ENCODE measurements around the gene ZMYM1.
"Not testable (repeated sequence)": the region's sequence is repeated elsewhere in the genome, so short reads cannot be mapped to it uniquely, and the experiment has no call there.

Gene ZMYM1

DNA sequence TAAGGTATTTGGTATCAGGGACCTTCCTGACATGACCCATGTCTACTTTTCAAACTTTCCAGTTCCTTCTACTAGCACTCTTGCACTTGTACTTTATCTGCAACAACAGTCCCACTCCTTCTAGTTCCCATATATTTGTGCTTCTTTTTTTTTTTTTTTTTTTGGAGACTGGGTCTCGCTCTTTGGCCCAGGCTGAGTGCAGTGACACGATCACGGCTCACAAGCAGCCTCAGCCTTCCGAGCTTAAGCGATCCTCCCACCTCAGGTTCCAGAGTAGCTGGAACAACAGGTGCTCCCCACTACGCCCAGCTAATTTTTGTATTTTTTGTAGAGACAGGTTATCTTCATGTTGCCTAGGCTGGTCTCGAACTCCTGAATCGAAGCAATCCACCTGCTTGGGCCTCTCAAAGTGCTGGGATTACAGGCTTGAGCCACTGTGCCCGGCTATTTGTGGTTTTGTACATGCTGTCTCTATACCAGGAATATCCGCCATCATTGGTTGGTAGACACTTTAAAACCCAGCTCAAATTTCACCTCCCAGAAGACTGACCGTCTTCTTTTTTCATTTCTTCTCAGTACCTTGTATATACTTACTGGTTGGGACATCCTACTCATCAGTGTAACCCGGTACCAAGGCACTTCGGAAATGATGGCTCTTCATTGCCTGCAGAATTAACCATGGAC lies 1.1 kb downstream of the ZMYM1 start:
- FAIRE-seq, result no peak

DNA sequence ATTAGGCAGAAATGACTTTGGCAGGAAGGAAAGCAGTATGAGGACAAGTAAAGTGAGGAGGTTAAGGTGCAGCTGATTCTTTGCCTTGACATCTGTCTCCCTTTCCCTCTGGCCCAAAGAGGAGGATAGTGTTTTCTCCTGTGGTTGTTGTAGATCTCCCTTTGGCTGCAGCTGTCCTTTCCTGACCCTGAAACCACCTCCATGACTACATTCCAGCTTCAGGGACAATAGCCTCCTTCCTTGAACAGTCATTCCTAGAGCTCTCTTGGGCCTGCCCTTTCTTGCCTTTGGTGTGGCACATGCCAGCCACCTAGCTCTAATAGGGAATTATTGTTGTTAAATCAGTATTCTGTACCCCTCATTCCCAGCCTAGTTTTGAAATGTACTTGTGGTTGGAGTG lies 6.2 kb downstream of the ZMYM1 start:
- FAIRE-seq, result no peak

DNA sequence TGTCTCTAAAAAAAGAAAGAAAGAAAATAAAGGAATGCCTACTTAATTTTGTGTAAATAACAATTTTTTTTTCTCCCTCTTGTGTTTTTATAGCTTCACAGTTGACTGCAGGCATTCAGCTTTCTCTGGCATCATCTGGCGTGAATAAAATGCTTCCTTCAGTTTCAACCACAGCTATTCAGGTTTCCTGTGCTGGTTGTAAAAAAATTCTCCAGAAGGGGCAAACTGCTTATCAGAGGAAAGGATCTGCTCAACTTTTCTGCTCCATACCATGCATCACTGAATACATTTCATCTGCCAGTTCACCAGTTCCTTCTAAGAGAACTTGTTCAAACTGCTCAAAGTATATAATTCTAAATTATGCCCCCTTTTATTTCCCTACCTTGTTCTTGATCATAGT lies 18.0 kb downstream of the ZMYM1 start:
- no peak for FAIRE-seq

DNA sequence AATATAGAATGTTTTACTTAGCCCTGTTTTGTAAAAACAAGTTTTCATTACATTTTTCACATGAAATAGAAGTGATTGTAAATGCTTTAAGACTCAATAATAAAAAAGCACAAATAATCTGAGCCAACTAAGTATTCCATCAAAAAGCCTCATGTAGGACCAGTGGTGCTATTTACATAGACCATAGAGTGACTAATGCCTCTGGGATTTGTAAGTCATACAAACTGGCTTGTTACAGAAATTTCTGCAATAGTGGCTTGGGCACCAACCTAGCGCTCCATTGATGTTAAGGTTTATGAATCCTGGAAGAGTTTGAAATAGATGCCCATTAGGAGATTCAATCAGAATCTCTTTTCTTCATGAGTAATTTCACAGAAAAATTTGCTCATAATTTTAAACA lies 31.9 kb downstream of the ZMYM1 start:
- FAIRE-seq, result no peak

DNA sequence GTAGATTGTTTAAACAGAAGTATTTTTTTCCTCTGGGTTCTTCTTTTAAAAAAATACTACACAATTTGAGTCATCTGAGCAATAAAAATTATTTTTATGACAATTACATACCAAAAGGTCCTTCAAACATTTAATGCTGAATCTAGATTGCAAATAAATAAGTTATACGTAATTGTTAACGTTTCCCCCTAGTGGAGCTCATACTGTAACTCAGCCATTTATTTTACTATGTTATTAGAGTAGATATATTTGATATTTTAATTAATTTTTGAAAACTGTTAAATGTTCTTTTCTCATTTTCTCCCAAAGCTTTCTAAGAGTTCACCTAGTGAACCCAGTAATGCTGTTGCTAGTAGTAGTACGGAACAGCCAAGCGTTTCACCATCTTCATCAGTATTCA lies 33.5 kb downstream of the ZMYM1 start:
- no peak for FAIRE-seq

DNA sequence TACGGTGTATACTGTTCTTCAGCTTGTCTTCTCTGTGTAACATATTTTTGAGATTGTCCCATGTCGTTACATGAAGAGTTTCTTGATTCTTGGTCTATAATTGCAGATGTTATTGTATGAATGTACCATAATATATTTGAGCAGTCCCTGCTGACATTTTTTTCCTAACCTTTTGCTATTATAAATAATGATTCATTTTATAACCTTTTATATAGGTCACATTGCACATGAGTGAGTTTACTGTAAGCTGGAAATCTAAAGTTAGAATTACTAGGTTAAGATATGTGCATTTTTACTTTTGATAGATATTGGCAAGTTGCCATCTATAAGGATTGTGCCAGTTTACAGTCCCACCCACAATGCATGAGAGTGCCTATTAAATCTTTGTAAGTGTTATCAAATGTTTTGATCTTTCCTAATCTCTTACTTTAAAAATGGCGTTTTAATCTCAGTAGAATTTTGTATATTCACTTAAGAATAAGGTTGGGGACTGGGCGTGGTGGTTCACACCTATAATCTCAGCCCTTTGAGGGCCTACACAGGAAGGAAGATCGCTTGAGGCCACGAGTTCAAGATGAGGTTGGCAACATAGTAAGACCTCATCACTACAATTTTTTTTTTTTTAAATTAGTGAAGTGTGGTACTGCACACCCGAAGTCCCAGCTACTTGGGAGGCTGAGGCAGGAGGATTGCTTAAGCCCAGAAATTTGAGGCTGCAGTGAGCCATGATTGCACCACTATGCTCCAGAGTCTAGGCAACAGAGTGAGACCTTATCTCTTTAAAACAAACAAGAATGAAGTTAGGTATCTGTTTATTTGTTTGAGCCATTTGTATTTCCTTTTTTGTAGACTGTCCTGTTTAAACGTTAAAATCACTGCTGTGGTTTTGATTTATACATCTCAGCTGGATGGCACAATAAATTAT lies 36.5 kb downstream of the ZMYM1 start:
- no peak for FAIRE-seq

DNA sequence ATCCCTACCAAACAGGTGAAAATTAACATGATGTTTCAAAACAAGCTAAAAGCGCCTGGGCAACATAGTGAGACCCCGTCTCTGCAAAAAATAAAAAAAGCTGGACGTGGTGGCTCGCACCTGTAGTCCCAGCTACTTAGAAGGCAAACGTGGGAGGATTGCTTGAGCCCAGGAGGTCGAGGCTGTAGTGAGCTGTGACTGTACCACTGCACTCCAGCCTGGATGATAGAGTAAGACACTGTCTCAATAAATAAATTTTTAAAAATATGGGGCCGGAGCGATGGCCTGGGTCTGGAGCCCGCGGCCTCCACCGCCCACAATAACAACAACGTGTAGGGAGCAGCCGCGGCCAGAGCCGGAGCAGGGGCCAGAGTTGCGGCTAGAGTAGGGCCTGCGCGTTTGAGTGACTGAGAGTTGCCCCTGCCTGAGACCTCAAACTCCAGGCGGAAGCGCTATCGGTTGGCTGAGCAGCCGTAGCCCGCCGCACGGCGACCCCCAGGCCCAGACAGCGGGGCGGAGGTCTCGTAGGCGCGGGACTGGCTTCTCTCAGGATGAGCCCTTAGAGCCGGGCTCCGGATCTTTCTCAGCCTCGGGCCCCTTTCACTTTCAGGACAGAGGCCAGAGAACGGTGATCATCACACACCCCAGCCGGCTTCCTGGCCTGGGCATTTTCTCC lies 41.4 kb downstream of the ZMYM1 start:
- no peak for FAIRE-seq

DNA sequence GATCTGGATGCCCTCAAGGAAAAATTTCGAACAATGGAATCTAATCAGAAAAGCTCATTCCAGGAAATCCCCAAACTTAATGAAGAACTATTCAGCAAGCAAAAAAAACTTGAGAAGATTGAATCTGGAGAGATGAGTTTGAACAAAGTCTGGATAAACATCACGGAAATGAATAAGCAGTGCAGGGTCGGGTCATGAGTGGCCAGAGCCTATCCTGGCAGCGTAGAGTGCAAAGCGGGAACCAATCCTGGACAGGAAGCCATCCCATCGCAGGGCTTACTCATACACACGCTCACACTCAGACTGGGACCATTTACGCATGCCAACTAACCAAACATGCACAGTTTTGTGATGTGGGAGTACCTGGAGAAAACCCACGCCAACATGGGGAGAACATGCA lies 43.1 kb downstream of the ZMYM1 start:
- no peak for FAIRE-seq

DNA sequence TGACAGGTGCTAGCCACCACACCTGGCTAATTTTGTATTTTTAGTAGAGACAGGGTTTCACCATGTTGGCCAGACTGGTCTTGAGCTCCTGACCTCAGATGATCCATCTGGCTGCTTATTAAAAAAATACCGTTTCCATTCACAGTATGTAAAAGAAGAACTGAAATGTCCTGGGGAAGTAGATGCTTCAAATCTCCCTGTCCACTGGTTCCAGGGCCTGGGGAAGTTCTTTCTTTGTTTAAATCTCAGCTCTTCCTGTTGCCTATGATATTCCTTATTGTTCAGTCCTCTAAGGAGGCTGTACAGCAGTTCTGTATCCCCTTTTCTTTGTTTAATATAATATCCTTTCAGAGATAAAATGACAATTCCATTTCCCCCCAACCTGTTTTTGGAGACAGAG lies 47.4 kb downstream of the ZMYM1 start:
- no peak for FAIRE-seq

DNA sequence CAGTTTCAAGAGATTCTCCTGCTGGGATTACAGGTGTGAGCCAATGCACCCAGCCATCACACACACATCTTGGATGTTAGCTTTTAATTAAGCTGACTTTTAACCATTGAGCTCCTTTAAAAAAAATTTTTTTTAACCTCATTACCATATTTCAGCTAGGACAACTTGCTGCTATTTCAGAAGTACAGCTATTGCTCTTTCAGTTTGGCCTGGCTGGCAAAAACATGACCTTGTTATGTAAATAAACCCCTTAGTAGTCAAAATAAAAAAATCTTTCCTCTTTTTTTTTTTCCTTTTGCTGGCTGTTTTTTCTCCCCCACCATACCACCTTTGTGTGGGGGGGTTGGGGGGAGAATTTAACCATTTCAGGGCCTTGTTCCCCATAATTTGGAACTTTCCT lies 49.9 kb downstream of the ZMYM1 start:
- no peak for FAIRE-seq

DNA sequence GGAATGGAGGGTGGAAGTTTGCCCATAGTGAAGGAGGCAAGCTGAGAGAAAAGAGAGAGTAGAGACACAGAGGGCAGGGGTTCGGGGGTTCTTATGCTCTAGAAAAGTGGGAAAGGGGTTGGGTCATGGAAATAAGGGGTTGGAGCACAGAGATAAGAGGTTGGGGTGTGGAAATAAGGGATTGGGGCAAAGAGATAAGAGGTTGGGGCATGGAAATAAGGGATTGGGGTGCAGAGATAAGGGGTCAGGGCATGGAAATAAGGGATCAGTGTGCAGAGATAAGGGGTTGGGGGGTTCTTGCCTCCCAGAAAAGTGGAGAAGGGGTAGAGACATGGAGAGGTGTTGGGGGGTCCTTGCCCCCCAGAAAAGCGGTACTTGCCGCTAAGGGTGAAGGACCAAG lies 57.6 kb downstream of the ZMYM1 start:
- FAIRE-seq, result no peak

DNA sequence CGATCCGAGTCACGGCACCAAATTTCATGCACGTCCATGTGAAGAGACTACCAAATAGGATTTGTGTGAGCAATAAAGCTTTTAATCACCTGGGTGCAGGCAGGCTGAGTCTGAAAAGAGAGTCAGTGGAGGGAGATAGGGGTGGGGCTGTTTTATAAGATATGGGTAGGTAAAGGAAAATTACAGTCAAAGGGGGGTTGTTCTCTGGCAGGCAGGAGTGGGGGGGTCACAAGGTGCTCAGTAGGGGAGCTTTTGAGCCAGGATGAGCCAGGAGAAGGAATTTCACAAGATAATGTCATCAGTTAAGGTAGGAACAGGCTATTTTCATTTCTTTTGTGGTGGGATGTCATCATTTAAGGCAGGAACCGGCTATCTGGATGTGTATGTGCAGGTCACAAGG lies 58.4 kb downstream of the ZMYM1 start:
- FAIRE-seq, result not testable (repeated sequence)

DNA sequence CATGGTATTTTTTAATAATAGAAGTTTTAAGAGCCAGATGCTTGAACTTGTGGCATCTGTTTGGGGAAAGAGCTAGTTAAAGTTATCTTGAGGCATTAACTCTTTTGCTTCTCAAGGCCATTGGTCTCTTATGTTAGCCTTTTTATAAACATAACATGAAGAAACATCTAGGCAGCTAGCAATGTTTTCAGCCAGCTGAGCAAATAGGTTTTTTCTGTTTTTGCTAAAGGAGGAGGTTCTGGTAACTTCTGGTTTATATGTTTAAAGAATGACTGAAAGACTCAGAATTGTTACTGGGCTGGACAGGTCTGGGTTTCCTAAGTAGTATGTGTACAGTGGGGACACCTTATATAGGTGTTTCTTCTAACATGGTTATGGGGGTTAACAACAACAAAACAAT lies 63.1 kb downstream of the ZMYM1 start:
- not testable (repeated sequence) for FAIRE-seq

DNA sequence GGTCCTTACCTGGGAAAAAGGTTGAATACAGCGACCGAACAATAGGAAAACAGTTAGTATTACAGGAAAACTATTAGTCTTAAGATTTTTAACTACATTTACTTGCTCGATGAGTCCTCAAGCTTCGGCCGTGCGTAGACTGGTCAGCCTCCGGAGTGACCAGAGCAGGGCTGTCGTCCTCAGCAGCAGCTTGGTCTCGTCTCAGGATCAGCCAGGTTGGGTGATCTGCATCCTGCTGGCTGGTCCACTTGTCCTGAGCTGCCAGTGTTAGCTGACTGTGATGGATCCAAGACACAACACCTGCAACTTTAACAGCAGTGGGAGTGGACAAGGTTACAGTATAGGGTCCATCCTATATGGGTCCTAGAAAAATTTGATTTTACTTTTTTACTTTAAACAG lies 63.5 kb downstream of the ZMYM1 start:
- not testable (repeated sequence) for FAIRE-seq

DNA sequence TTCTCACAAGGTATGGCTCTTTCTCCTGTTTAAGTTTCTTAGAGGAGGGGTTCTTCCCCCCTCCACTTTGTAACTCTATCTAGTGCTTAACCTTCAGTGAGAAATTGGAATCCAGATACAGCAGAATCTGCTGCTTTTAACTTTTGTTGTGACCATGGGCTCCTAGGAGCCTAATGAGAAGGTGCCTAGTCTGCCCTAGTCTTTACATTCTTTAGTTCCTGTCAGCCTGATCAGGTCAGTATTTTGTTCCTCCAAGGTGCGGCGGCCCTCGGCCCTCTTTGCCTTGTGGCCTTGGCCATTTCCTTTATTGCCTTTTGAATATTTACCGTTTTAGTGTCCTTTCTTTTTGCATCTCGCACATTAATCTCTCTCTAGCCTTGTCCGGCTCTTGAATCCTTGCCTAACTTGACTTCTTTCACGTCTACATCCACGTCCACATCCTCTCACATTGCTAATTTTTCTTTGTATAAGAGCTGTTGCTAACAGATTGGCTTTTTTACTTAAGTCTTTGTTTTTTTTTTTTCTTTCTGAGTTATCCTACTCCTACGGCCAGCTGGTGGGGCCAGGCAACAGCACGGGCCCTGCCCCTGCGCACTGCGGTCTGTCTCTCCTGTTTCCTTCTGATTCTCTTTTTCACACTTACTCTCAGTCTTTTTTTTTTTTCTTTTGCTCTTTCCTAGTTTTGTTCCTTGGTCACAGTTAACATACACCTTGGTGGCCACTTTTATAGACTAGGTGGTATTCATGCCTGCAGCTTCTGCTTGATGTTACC lies 64.7 kb downstream of the ZMYM1 start:
- FAIRE-seq, result no peak

DNA sequence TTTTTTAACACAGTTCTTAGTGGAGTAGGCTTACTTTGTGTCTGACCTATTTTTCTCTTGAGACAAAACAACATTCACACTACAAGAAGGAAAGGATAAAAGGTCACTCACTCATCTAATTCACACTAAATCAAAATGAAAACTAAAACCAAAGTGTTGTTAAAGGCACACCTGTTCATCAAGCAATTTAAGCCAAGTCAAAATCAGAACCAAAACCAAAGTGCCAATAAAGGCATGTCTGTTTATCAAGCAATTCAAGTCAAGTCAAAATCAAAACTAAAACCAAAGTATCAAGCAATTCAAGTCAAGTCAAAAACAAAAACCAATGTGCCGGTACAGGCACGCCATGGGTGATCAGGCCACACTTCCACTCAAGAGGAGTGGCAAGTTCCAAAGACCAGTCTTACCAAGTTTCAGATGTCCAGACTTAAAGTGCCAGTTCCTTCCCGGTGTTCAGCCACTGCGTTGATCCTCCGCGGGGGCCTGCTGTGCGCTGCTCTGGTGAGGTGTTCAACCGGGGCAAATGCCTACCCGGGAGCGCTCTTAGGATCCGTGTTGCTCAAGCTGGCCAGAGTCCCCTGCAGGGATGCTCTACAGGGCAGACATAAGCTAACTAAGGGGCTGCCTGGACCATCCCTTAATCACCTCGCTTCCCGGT lies 66.8 kb downstream of the ZMYM1 start:
- peak; percentile 64 for FAIRE-seq

DNA sequence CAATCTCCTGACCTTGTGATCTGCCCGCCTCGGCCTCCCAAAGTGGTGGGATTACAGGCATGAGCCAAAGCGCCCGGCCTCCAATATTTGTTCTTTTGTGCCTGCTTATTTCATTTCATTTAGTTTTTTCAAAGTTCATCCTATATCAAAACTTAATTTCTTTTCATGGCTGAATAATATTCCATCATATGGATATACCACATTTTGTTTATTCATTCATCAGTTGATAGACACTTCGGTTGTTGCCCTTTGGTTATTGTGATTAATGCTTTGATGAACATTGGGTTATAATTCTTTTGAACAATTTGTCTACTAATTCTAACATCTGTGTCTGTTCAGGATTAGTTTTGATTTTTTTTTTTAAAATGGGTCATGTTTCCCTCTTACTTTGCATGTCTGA lies 72.0 kb downstream of the ZMYM1 start:
- no peak for FAIRE-seq

DNA sequence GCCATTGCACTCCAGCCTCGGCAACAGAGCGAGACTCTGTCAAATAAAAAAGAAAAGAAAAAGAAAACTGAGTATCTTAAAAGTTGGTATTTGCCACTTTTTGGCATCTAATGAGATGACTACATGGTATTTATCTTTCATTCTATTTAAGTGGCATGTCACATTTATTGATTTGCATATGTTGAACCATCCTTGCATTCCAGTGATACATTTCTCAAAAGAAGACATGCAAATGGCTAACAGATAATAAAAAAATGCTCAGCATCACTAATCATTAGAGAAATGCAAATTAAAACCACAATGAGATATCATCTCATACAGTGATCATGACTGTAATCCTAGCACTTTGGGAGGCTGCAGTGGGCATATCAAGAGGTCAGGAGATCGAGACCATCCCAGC lies 85.7 kb downstream of the ZMYM1 start:
- no peak for FAIRE-seq
